Duodenal mucosa (tissue), 2 donors: ENCODE measurements around the gene PNP.

Source experiments
- H3K27ac ChIP-seq: one replicate; pipeline ENCODE4 v1.7.0; 2013; ENCODE audit warnings: low read depth, low read length
- H3K27me3 ChIP-seq, 2 donors: one replicate each; pipeline ENCODE4 v1.7.0; 2013; ENCODE audit warnings: low read length in 2 of 2, control low read depth in 1 of 2; ENCODE audit not compliant: insufficient read depth in 2 of 2, control insufficient read depth in 1 of 2
- H3K36me3 ChIP-seq, 2 donors: one replicate each; pipeline ENCODE4 v1.7.0; 2013; ENCODE audit warnings: low read length in 2 of 2, control low read depth in 1 of 2; ENCODE audit not compliant: insufficient read depth in 2 of 2, control insufficient read depth in 1 of 2
- H3K4me1 ChIP-seq, 2 donors: one replicate each; pipeline ENCODE4 v1.7.0; 2013; ENCODE audit warnings: low read length in 2 of 2, control low read depth in 1 of 2; ENCODE audit not compliant: insufficient read depth in 2 of 2, control insufficient read depth in 1 of 2
- H3K4me3 ChIP-seq, 2 donors: one replicate each; pipeline ENCODE4 v1.7.0; 2013; ENCODE audit warnings: low read length in 2 of 2, low read depth in 1 of 2
- H3K9ac ChIP-seq, 2 donors: one replicate each; pipeline ENCODE4 v1.7.0; 2013; ENCODE audit warnings: low read length in 2 of 2, low read depth in 1 of 2
- H3K9me3 ChIP-seq, 2 donors: one replicate each; pipeline ENCODE4 v1.7.0; 2013; ENCODE audit warnings: low read length in 2 of 2, control low read depth in 1 of 2; ENCODE audit not compliant: control insufficient read depth in 1 of 2

PNP gene

GRCh38 chr14:20469242-20469889 lies at the start of gene PNP:
Gene PNP, plus strand, starts transcription at chr14:20469406. Its CDS starts 119 bp downstream, at chr14:20469525.
- no peaks in the 10 kb centered on the region for H3K27me3 ChIP-seq
- peak within 1 kb of the TSS; percentile 95 for H3K9ac ChIP-seq
- H3K9me3 ChIP-seq, result no peaks in the 10 kb centered on the region
- peak within 1 kb of the TSS; percentile 86 to 96 for H3K4me3 ChIP-seq
- H3K27ac ChIP-seq, result peak within 1 kb of the TSS; percentile 94
- H3K36me3 ChIP-seq, result peaks cover 19 to 20% of the 10 kb centered on the region in 2 donors
- peaks cover 18 to 34% of the 10 kb centered on the region in 2 donors for H3K4me1 ChIP-seq

GRCh38 chr14:20419419-20419818 lies 49.8 kb upstream of the PNP start:
- no peak overlapping the region for H3K9ac ChIP-seq
- no peaks in the 10 kb centered on the region for H3K9me3 ChIP-seq
- no peak overlapping the region for H3K4me3 ChIP-seq
- no peaks in the 10 kb centered on the region for H3K36me3 ChIP-seq
- H3K4me1 ChIP-seq, result peaks cover 41 to 45% of the 10 kb centered on the region in 2 donors
- H3K27me3 ChIP-seq, result peaks cover 0 to 3% of the 10 kb centered on the region in 2 donors
- peak overlapping the region; percentile 39 for H3K27ac ChIP-seq

DNA sequence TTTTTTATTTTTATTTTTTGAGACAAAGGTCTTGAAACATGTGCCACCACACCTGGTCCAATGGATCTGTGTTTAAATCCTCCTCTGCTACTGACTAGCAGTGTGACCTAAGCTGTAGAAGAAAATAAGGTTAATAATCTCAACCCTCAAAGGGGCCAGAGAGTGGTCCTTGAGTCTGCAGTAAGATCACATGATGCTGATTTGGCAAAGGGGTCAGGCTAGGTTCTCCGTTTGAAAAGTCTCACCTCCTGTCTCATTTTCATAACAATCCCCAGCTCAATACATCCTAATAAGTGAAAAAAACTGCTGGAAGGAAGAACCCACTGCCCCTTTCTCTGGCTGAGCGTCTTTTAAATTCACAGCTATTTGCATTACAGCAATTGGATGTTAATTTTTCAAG lies 47.9 kb upstream of the PNP start:
- Histone ChIP-seq H3K27me3 (peaks cover 0 to 3% of the 10 kb centered on the region in 2 donors), H3K9ac (no peak overlapping the region), H3K9me3 (no peaks in the 10 kb centered on the region), H3K27ac (no peak overlapping the region), H3K4me1 (peaks cover 29 to 40% of the 10 kb centered on the region in 2 donors), H3K36me3 (no peaks in the 10 kb centered on the region), H3K4me3 (no peak overlapping the region)

GRCh38 chr14:20422886-20423285 lies 46.3 kb upstream of the PNP start:
- no peak overlapping the region for H3K27ac ChIP-seq
- H3K27me3 ChIP-seq, result peaks cover 0 to 3% of the 10 kb centered on the region in 2 donors
- H3K9me3 ChIP-seq, result no peaks in the 10 kb centered on the region
- H3K9ac ChIP-seq, result no peak overlapping the region
- peaks cover 23 to 36% of the 10 kb centered on the region in 2 donors for H3K4me1 ChIP-seq
- no peaks in the 10 kb centered on the region for H3K36me3 ChIP-seq
- no peak overlapping the region for H3K4me3 ChIP-seq

DNA sequence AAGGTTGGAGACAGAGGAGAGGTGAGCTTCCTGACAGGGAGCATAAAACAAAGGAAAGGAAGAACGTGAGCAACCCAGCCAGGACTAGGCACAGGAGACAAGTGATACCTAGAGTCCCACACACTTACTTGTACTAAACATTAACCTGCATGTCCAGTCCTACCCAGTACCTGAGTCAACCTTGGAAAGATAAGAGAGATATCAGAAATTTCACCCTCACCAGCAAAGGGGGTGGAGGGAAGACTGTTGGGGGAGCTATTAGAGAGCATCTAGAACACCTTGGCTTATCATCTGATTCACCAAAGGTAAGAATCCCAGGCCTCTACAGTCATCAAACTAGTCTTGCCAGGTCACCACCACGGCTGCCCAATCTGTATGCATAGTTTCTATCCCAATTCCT lies 44.4 kb upstream of the PNP start:
- Histone ChIP-seq H3K4me1 (peaks cover 23 to 26% of the 10 kb centered on the region in 2 donors), H3K36me3 (no peaks in the 10 kb centered on the region), H3K4me3 (no peak overlapping the region), H3K9me3 (no peaks in the 10 kb centered on the region), H3K27me3 (peaks cover 0 to 3% of the 10 kb centered on the region in 2 donors), H3K27ac (no peak overlapping the region), H3K9ac (no peak overlapping the region)

DNA sequence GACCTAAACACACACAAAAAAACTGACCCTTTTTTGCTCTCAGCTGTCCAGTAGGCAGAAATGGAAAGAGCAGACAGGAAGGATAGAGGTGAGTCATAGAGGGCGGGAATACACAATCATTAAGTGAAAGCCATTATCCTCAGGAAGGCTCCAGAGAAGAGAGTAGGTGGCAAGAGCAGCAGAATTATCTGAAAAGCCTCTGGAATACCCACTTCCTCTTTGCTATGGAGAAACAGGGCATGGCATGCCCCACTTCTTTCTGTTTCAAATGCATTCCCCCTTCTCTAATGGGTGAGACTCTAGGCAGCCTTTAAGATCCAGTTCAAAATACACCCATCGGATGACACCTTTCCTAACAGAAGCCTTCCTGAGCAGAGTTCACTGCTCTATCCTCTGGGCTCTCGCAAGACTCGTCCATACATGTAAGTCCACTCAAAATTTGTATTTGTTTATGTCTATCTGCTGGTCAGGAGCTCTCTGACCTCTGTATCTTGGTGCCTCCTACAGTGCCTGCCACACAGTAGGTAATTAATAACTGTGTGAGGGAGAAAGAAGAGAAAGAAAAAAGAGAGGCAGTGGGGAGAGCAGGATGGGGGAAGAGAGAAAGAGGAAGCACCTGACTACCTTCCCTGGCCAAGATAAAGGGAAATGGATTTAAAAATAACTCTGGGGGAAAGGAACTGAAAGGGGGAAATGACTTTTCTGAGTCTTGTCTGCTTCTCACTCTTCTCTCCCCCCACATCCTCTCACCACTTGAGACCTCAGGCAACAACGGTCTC lies 41.8 kb upstream of the PNP start:
- Histone ChIP-seq H3K4me1 (peaks cover 27 to 31% of the 10 kb centered on the region in 2 donors), H3K27me3 (peaks cover 0 to 3% of the 10 kb centered on the region in 2 donors), H3K36me3 (no peaks in the 10 kb centered on the region), H3K4me3 (peak overlapping the region; percentile 1 to 2), H3K27ac (no peak overlapping the region), H3K9ac (no peak overlapping the region), H3K9me3 (no peaks in the 10 kb centered on the region)

- no peaks in the 10 kb centered on the region for H3K36me3 ChIP-seq
- no peaks in the 10 kb centered on the region for H3K27me3 ChIP-seq
- no peak overlapping the region for H3K9ac ChIP-seq
- H3K27ac ChIP-seq, result no peak overlapping the region
- peaks cover 27 to 31% of the 10 kb centered on the region in 2 donors for H3K4me1 ChIP-seq
- H3K9me3 ChIP-seq, result no peaks in the 10 kb centered on the region
- H3K4me3 ChIP-seq, result no peak overlapping the region
Measured at GRCh38 chr14:20428010-20428365, 41.2 kb upstream of the PNP start.

- H3K4me1 ChIP-seq, result peaks cover 27 to 31% of the 10 kb centered on the region in 2 donors
- no peaks in the 10 kb centered on the region for H3K9me3 ChIP-seq
- no peak overlapping the region for H3K27ac ChIP-seq
- H3K9ac ChIP-seq, result no peak overlapping the region
- no peak overlapping the region for H3K4me3 ChIP-seq
- no peaks in the 10 kb centered on the region for H3K27me3 ChIP-seq
- H3K36me3 ChIP-seq, result no peaks in the 10 kb centered on the region
Measured at GRCh38 chr14:20428802-20429201, 40.4 kb upstream of the PNP start.

DNA sequence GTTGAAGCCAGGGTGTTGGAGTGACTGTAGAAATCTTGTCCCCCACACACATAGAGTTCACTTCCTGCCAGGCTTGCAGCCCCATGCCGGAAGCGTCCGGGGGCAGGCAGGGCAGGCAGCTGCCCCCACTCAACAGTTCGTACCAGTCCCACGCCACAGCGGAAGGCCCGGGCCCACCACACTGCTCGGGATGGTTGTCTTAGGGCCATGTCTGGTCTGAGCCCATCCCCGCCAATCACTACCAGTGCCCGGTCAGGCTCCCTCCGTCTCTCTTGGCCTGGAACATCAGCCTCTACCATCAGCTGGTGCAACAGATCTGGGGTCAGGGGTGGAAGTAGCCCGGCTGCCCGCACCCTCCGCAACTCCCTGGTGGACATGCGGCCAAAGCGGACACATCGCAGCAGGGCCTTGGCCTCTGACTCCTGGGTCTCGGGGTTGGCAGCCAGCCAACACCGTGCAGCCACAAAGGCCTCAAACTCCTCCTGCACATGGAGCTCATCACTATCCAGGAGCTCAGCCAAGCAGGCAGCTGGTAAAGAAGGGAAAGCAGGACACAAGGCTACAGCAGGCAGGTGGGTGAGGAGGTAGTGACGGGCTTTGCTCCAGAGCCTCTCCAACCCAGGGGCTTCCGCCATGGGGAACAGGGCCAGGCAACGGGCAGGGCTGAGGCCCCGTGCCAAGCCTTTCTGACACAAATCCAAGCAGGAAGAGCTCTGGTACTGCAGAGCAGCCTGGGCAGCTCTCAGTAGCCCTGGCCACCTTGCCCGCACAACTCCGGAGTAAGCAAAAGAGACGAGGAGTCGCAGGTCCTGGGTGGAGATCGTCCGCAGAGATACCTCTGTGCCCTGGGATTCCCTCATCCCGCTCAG lies 39.2 kb upstream of the PNP start:
- no peaks in the 10 kb centered on the region for H3K36me3 ChIP-seq
- H3K27ac ChIP-seq, result no peak overlapping the region
- H3K27me3 ChIP-seq, result no peaks in the 10 kb centered on the region
- no peak overlapping the region for H3K4me3 ChIP-seq
- peaks cover 26 to 27% of the 10 kb centered on the region in 2 donors for H3K4me1 ChIP-seq
- H3K9ac ChIP-seq, result no peak overlapping the region
- H3K9me3 ChIP-seq, result no peaks in the 10 kb centered on the region
